Activated T-cell treated with anti-CD3 and anti-CD28 coated beads, Interleukin-2, amount 50 U/mL, for 24 hours (primary cell): Measurements from ENCODE around the gene CDK9.

Experiments used
- DNase-seq: peaks from one replicate; pipeline ENCODE4 v3.0.0-alpha.2; 2020
- H3K27ac Mint-ChIP-seq: 2 replicates; pipeline ENCODE4 v1.8.0; 2020; ENCODE audit warnings: mild to moderate bottlenecking, mixed read lengths
- H3K27me3 Mint-ChIP-seq: 2 replicates; pipeline ENCODE4 v1.8.0; 2020; ENCODE audit warnings: mixed read lengths
- H3K36me3 Mint-ChIP-seq: 2 replicates; pipeline ENCODE4 v1.8.0; 2020; ENCODE audit warnings: low read depth, mixed read lengths
- H3K4me1 Mint-ChIP-seq: 2 replicates; pipeline ENCODE4 v1.8.0; 2020; ENCODE audit warnings: low read depth, mixed read lengths
- H3K4me3 Mint-ChIP-seq: 2 replicates; pipeline ENCODE4 v1.8.0; 2020; ENCODE audit warnings: mild to moderate bottlenecking, moderate library complexity, mixed read lengths
- H3K9me3 Mint-ChIP-seq: 2 replicates; pipeline ENCODE4 v1.8.0; 2020; ENCODE audit warnings: mixed read lengths

The CDK9 gene

GRCh38 chr9:127783111-127784008, 2.5 kb upstream of the CDK9 start:
- Mint-ChIP-seq H3K4me1 (peaks cover 78% of the 10 kb centered on the region), H3K27me3 (no peaks in the 10 kb centered on the region), H3K9me3 (no peaks in the 10 kb centered on the region), H3K36me3 (peaks cover 23% of the 10 kb centered on the region), H3K4me3 (peak overlapping the region; percentile 73), H3K27ac (peak overlapping the region; percentile 95)
- DNase-seq = peak; percentile 78

- Mint-ChIP-seq H3K27ac (peak overlapping the region; percentile 95), H3K27me3 (no peaks in the 10 kb centered on the region), H3K4me3 (peak overlapping the region; percentile 96), H3K4me1 (peaks cover 78% of the 10 kb centered on the region), H3K9me3 (no peaks in the 10 kb centered on the region), H3K36me3 (peaks cover 40% of the 10 kb centered on the region)
- peak; percentile 93 for DNase-seq
Observed at GRCh38 chr9:127785023-127785932, 556 bp upstream of the CDK9 start.

GRCh38 chr9:127786773-127787104, 905 bp downstream of the CDK9 start:
- peak overlapping the region; percentile 96 for H3K4me3 Mint-ChIP-seq
- H3K27me3 Mint-ChIP-seq = no peaks in the 10 kb centered on the region
- DNase-seq = no peak
- peaks cover 69% of the 10 kb centered on the region for H3K4me1 Mint-ChIP-seq
- no peaks in the 10 kb centered on the region for H3K9me3 Mint-ChIP-seq
- peaks cover 55% of the 10 kb centered on the region for H3K36me3 Mint-ChIP-seq
- peak overlapping the region; percentile 94 for H3K27ac Mint-ChIP-seq

GRCh38 chr9:127788337-127789011, 2.6 kb downstream of the CDK9 start:
- Mint-ChIP-seq H3K4me1 (peaks cover 61% of the 10 kb centered on the region), H3K27ac (peak overlapping the region; percentile 94), H3K9me3 (no peaks in the 10 kb centered on the region), H3K36me3 (peaks cover 72% of the 10 kb centered on the region), H3K27me3 (no peaks in the 10 kb centered on the region), H3K4me3 (peak overlapping the region; percentile 57)
- DNase-seq = peak; percentile 78

GRCh38 chr9:127789179-127789578, 3.3 kb downstream of the CDK9 start:
- Mint-ChIP-seq H3K36me3 (peaks cover 77% of the 10 kb centered on the region), H3K4me3 (peak overlapping the region; percentile 57)

GRCh38 chr9:127790094-127790855, 4.4 kb downstream of the CDK9 start:
- Mint-ChIP-seq H3K4me3 (no peak overlapping the region), H3K27ac (peak overlapping the region; percentile 78), H3K36me3 (peaks cover 86% of the 10 kb centered on the region), H3K9me3 (no peaks in the 10 kb centered on the region), H3K27me3 (no peaks in the 10 kb centered on the region), H3K4me1 (peaks cover 47% of the 10 kb centered on the region)
- no peak for DNase-seq

More at GRCh38 chr9:127789179-127789578, 3.3 kb downstream of the CDK9 start:
- H3K9me3 Mint-ChIP-seq = no peaks in the 10 kb centered on the region
- no peaks in the 10 kb centered on the region for H3K27me3 Mint-ChIP-seq
- peak overlapping the region; percentile 89 for H3K27ac Mint-ChIP-seq
- H3K4me1 Mint-ChIP-seq = peaks cover 54% of the 10 kb centered on the region
- no peak for DNase-seq

GRCh38 chr9:127791085-127791484, 5.3 kb downstream of the CDK9 start:
- DNase-seq = no peak
- H3K27ac Mint-ChIP-seq = peak overlapping the region; percentile 44
- H3K27me3 Mint-ChIP-seq = no peaks in the 10 kb centered on the region
- peaks cover 51% of the 10 kb centered on the region for H3K4me1 Mint-ChIP-seq
- H3K36me3 Mint-ChIP-seq = peaks cover 86% of the 10 kb centered on the region
- H3K4me3 Mint-ChIP-seq = no peak overlapping the region
- H3K9me3 Mint-ChIP-seq = no peaks in the 10 kb centered on the region

GRCh38 chr9:127792417-127793031, 6.7 kb downstream of the CDK9 start:
- peaks cover 55% of the 10 kb centered on the region for H3K4me1 Mint-ChIP-seq
- H3K4me3 Mint-ChIP-seq = no peak overlapping the region
- H3K9me3 Mint-ChIP-seq = no peaks in the 10 kb centered on the region
- peaks cover 73% of the 10 kb centered on the region for H3K36me3 Mint-ChIP-seq
- DNase-seq = no peak
- H3K27ac Mint-ChIP-seq = peak overlapping the region; percentile 71
- H3K27me3 Mint-ChIP-seq = no peaks in the 10 kb centered on the region

- Mint-ChIP-seq H3K27me3 (no peaks in the 10 kb centered on the region), H3K9me3 (no peaks in the 10 kb centered on the region), H3K4me1 (peaks cover 53% of the 10 kb centered on the region), H3K27ac (peak overlapping the region; percentile 78), H3K4me3 (no peak overlapping the region), H3K36me3 (peaks cover 66% of the 10 kb centered on the region)
- DNase-seq = no peak
Observed at GRCh38 chr9:127793093-127793708, 7.4 kb downstream of the CDK9 start.

GRCh38 chr9:127794001-127794791, 8.4 kb downstream of the CDK9 start:
- Mint-ChIP-seq H3K4me3 (no peak overlapping the region), H3K27me3 (no peaks in the 10 kb centered on the region), H3K9me3 (no peaks in the 10 kb centered on the region), H3K4me1 (peaks cover 43% of the 10 kb centered on the region), H3K36me3 (peaks cover 56% of the 10 kb centered on the region), H3K27ac (no peak overlapping the region)
- DNase-seq = no peak

- no peaks in the 10 kb centered on the region for H3K27me3 Mint-ChIP-seq
- peak overlapping the region; percentile 69 for H3K27ac Mint-ChIP-seq
- H3K36me3 Mint-ChIP-seq = peaks cover 35% of the 10 kb centered on the region
- no peak overlapping the region for H3K4me3 Mint-ChIP-seq
- peaks cover 37% of the 10 kb centered on the region for H3K4me1 Mint-ChIP-seq
- no peaks in the 10 kb centered on the region for H3K9me3 Mint-ChIP-seq
- no peak for DNase-seq
Observed at GRCh38 chr9:127796225-127796813, 10.5 kb downstream of the CDK9 start.

GRCh38 chr9:127796852-127797370, 11.1 kb downstream of the CDK9 start:
- DNase-seq = no peak
- H3K4me1 Mint-ChIP-seq = peaks cover 40% of the 10 kb centered on the region
- peak overlapping the region; percentile 37 for H3K4me3 Mint-ChIP-seq
- H3K27me3 Mint-ChIP-seq = no peaks in the 10 kb centered on the region
- no peaks in the 10 kb centered on the region for H3K9me3 Mint-ChIP-seq
- H3K36me3 Mint-ChIP-seq = peaks cover 29% of the 10 kb centered on the region
- peak overlapping the region; percentile 59 for H3K27ac Mint-ChIP-seq
